ENCODE data around the gene NLGN4Y.

GRCh38 chrY:14679181-14679580 is 154.9 kb downstream of the NLGN4Y start:
- TF ChIP-seq CTCF (IDR thresholded peaks at IDR 0.05): no peak
- TF ChIP-seq POLR2A (IDR thresholded peaks at IDR 0.05): no peak
